Measurements from ENCODE around the gene NKAIN2. TPM values are rescaled to one million over a fixed set of nuclear protein-coding genes. Genes with fewer than 3 reads are reported as not detected.

Gene NKAIN2
- total RNA-seq, 1 experiment from 2014 or later, result 2.2 TPM

DNA sequence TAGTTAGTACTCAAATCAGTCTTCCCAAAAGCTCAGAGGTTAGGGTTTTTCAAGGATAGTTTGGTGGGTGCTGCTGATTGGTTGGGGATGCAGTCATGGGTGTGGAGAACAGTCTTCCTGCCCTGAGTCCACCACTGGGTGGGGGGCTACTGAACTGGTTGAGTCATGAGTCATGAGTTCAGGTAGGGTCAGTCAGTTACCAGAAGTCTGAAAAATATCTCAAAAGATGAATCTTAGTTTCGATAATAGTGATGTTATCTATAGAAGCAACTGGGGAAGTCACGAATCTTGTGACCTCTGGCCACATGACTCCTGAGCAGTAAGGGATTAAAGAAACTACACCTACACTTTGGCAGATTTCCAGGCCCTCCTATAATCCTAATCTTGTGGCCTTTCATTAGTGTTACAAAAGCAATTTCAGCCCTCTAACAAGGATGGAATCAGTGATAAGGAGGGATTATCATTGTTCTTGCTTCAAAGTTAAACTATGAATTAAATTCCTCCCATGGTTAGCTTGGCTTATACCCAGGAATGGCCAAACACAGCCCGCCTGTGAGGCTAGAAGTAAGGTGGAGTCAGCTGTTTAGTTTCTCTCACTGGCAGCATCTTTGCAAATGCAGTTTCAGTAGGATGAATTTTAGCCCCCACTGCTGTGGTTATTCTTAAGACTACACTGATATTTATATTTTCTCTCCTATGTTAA, 33.3 kb upstream of the NKAIN2 start:
- Histone ChIP-seq H3K27ac (ENCODE audit: low read depth, low read length, poor library complexity, severe bottlenecking) (no peak overlapping the region), H3K4me3 (ENCODE audit: low read depth, low read length, poor library complexity, severe bottlenecking) (no peak overlapping the region), H3K36me3 (ENCODE audit: insufficient read depth, low read length, poor library complexity, severe bottlenecking) (no peaks in the 10 kb centered on the region), H3K27me3 (replicated peaks; ENCODE audit: insufficient read depth, low read depth, low read length, poor library complexity) (no peaks in the 10 kb centered on the region), H3K9me3 (ENCODE audit: low read depth, low read length, poor library complexity, severe bottlenecking) (no peaks in the 10 kb centered on the region), H3K4me1 (ENCODE audit: insufficient read depth, low read length, poor library complexity, severe bottlenecking) (peaks cover 13% of the 10 kb centered on the region)
- CTCF ChIA-PET, result no interaction called here
- no TSS peak for BruUV-seq (replicated peaks)
- no peak for DNase-seq (ENCODE audit: low spot score)
- TF ChIP-seq EZH2 (IDR thresholded peaks at IDR 0.05; ENCODE audit: borderline replicate concordance, low read depth, low read length, poor library complexity, severe bottlenecking), result no peak
- TF ChIP-seq, protein P1, sequence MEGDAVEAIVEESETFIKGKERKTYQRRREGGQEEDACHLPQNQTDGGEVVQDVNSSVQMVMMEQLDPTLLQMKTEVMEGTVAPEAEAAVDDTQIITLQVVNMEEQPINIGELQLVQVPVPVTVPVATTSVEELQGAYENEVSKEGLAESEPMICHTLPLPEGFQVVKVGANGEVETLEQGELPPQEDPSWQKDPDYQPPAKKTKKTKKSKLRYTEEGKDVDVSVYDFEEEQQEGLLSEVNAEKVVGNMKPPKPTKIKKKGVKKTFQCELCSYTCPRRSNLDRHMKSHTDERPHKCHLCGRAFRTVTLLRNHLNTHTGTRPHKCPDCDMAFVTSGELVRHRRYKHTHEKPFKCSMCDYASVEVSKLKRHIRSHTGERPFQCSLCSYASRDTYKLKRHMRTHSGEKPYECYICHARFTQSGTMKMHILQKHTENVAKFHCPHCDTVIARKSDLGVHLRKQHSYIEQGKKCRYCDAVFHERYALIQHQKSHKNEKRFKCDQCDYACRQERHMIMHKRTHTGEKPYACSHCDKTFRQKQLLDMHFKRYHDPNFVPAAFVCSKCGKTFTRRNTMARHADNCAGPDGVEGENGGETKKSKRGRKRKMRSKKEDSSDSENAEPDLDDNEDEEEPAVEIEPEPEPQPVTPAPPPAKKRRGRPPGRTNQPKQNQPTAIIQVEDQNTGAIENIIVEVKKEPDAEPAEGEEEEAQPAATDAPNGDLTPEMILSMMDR (conservative IDR thresholded peaks at IDR 0.05; ENCODE audit: low read depth, low read length), result no peak
- intact Hi-C loops (cut with micrococcal nuclease; ENCODE audit: unreplicated experiment), result no loop called here
- POLR2A ChIA-PET (ENCODE audit: low non-redundant PET), result no interaction called here

DNA sequence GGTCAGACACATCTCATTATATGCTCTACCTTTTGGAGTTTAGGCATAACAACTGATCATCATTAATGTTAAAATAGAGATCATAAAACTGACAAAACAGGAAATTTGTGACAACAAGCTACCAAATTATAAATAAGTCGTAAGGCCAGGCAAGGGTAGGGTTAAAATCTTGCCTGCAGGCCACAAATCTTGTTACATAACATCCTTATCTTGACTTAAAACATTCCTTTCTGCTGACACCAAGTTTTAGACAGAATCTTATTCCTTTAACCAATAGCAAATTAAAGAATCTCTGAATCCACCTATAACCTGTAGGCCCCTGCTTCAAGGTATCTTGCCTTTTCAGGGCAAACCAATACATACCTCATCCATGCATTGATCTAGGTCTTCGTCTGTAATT, 32.5 kb upstream of the NKAIN2 start:
- Histone ChIP-seq H3K9me3 (ENCODE audit: low read depth, low read length, poor library complexity, severe bottlenecking) (no peaks in the 10 kb centered on the region), H3K27ac (ENCODE audit: low read depth, low read length, poor library complexity, severe bottlenecking) (no peak overlapping the region), H3K36me3 (ENCODE audit: insufficient read depth, low read length, poor library complexity, severe bottlenecking) (no peaks in the 10 kb centered on the region), H3K27me3 (replicated peaks; ENCODE audit: insufficient read depth, low read depth, low read length, poor library complexity) (no peaks in the 10 kb centered on the region), H3K4me1 (ENCODE audit: insufficient read depth, low read length, poor library complexity, severe bottlenecking) (peaks cover 11% of the 10 kb centered on the region), H3K4me3 (ENCODE audit: low read depth, low read length, poor library complexity, severe bottlenecking) (no peak overlapping the region)
- CTCF ChIA-PET, result no interaction called here
- BruUV-seq (replicated peaks), result no TSS peak
- intact Hi-C loops (cut with micrococcal nuclease; ENCODE audit: unreplicated experiment), result no loop called here
- TF ChIP-seq, protein P1 (conservative IDR thresholded peaks at IDR 0.05; ENCODE audit: low read depth, low read length), result no peak
- no peak for TF ChIP-seq EZH2 (IDR thresholded peaks at IDR 0.05; ENCODE audit: borderline replicate concordance, low read depth, low read length, poor library complexity, severe bottlenecking)
- no peak for DNase-seq (ENCODE audit: low spot score)
- POLR2A ChIA-PET (ENCODE audit: low non-redundant PET), result no interaction called here

DNA sequence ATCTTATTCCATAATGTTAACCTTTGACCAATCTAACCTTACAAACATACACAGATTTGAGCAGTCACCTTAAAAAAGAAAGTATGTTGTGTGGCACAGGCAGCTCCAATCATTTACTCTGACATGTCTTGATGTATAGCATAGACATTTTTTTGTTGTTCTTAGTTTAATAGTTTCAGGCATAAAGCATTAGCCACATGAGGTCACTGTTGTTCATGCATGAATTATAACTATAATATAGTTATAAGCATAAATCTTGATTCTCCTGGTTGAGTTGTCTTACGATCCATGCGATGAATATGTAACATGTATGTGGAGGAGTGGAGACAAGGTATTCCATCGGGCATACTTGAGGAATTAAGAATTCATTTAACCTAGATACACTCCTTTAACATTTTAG, 26.1 kb upstream of the NKAIN2 start:
- peak; percentile 51 for DNase-seq (ENCODE audit: low spot score)
- Histone ChIP-seq H3K9me3 (ENCODE audit: low read depth, low read length, poor library complexity, severe bottlenecking) (no peaks in the 10 kb centered on the region), H3K27ac (ENCODE audit: low read depth, low read length, poor library complexity, severe bottlenecking) (no peak overlapping the region), H3K4me1 (ENCODE audit: insufficient read depth, low read length, poor library complexity, severe bottlenecking) (peaks cover 22% of the 10 kb centered on the region), H3K36me3 (ENCODE audit: insufficient read depth, low read length, poor library complexity, severe bottlenecking) (no peaks in the 10 kb centered on the region), H3K4me3 (ENCODE audit: low read depth, low read length, poor library complexity, severe bottlenecking) (no peak overlapping the region), H3K27me3 (replicated peaks; ENCODE audit: insufficient read depth, low read depth, low read length, poor library complexity) (no peaks in the 10 kb centered on the region)
- TF ChIP-seq, protein P1 (conservative IDR thresholded peaks at IDR 0.05; ENCODE audit: low read depth, low read length), result peak; percentile 56
- no peak for TF ChIP-seq EZH2 (IDR thresholded peaks at IDR 0.05; ENCODE audit: borderline replicate concordance, low read depth, low read length, poor library complexity, severe bottlenecking)
- ChIA-PET POLR2A (ENCODE audit: low non-redundant PET) (no interaction called here), CTCF (no interaction called here)
- intact Hi-C loops (cut with micrococcal nuclease; ENCODE audit: unreplicated experiment), result loop anchor here (2.0 kb wide), 1 partner anchor 1019 kb away; no protein-coding TSS in a partner anchor
- no TSS peak for BruUV-seq (replicated peaks)
